GM18907 (cell line): Measurements from ENCODE around the gene RNF182.
"Not testable (repeated sequence)": the region's sequence is repeated elsewhere in the genome, so short reads cannot be mapped to it uniquely, and the experiment has no call there.

Experiments
- ATAC-seq: cut with Tn5 transposase; IDR thresholded peaks from one replicate; pipeline ENCODE4 v1.9.1; 2021; ENCODE audit warnings: mild to moderate bottlenecking, moderate library complexity; ENCODE audit not compliant: unreplicated experiment

RNF182 gene

GRCh38 chr6:13952101-13952500, 27.3 kb downstream of the RNF182 start:
- no peak for ATAC-seq

- ATAC-seq = no peak
Observed at GRCh38 chr6:13953061-13953705, 28.4 kb downstream of the RNF182 start.

DNA sequence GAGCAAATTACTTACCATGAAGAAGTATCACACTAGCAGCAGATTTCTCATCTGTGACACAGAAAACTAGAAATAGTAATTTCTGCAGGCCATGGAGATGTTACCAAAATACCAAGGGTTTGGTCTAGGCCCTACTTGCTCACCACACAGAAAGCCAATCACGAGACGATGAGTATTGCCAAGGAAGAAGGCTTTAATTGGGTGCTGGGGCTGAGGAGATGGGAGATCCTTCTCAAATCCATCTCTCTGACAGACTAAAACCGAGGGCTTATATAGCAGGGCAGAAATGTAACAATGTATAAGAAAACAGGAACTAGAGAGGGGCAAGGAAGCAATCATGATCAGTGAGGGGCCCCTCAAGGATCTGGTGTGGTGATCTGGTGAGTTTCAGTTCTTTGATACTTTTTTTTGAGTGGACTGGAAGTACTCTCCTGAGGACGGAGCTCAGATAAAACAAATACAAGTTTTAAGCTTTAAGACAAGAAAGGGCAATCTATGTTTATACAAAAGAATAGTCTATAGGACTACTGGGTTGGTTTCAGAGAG, 40.9 kb downstream of the RNF182 start:
- ATAC-seq = no peak

DNA sequence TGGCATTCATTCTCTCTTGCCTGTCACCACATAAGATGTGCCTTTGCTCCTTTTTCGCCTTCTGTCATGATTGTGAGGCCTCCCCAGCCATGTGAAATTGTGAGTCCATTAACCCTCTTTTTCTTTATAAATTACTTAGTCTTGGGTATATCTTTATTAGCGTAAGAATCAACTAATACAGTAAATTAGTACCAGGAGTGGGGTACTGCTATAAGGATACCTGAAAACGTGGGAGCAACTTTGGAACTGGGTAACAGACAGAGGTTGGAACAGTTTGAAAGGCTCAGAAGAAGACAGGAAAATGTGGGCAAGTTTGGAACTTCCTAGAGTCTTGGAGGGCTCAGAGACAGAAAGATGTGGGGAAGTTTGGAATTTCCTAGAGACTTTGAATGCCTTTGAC, 46.6 kb downstream of the RNF182 start:
- ATAC-seq = no peak

- not testable (repeated sequence) for ATAC-seq
Observed at GRCh38 chr6:13972602-13973001, 47.9 kb downstream of the RNF182 start.

GRCh38 chr6:13973422-13973821, 48.7 kb downstream of the RNF182 start:
- ATAC-seq = not testable (repeated sequence)

DNA sequence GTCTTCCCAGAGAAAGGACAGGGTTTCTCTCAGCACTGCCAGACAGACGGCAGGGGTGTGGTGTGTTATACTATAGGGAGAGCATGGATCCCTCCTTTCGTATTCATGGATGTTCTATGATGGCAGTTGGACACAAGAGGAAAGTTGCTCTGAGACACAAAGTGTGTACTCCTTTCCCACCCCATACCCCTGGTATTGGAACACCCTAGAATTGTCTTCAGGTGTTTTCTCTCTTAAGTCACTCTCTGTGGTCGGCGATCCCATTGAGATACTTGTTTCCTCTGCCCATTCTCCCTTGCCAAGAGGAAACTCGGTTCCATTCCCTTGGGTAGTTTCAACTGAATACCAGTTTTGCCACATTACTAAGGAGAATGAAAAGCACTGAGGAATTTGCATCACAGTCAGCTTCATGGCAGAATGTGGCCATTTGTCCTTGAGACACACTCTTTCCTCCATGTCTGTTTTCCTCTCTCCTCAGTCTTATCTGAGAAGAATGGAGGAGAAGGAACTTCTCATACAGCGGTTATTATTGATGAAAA, 53.4 kb downstream of the RNF182 start:
- ATAC-seq = no peak

- no peak for ATAC-seq
Observed at GRCh38 chr6:13978787-13979186, 54.0 kb downstream of the RNF182 start.

DNA sequence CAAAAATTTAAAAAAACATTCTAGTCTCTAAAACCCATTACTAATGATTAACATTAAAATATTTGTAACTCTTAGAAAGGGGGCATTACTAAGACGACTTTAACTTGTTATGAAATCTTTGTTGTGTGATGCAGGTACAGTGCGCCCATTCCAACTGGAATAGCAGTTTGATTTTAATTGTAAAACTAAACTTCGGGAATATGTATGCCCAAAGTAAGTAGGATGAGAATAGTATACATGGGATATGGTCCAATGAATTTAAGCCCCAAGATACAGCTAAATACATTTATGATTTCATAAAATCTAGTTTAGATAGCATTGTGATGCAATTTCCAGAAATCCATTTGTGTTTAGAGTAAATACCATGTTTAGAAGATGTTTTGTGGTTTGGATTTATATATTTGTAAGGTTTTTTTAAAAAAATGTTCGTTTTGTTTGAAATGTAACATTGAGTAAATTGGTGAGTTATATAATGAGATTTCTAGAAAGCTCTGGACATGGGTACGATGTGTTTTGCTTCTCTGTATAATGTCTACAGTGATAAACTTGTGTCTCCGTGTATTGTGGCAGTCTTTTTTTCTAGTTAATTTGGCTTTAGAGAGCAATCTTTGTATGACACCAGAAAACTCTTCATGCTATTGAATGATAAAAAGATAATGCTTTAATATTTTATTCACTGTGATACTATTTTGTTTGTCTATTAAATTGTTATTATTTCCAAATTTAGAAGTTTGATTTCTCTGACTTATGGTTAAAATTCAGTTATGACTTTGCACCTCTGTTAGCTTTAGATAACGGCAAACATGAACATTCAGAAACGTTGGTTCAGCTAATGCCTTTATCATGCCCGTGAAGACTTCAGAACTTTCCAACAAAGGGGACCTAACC, 54.8 kb downstream of the RNF182 start:
- ATAC-seq = no peak

DNA sequence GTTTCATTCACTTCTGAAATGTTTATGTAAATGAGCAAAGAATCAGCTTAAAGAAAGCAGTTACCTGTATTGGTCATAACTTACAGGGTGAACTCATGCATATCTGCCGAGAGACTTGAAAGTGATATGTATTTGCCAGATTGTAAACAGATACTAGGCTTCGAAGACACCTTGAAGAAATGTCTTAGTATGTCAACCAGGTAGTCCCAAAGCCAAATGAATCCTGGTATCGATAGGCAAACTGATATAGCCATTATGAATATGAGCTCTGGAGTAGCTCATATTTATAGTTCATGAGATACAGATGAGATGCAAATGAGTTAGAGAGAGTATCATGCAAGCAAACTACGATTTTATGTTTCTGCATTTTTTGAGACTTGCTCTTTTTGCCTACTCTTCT, 55.8 kb downstream of the RNF182 start:
- ATAC-seq = no peak

DNA sequence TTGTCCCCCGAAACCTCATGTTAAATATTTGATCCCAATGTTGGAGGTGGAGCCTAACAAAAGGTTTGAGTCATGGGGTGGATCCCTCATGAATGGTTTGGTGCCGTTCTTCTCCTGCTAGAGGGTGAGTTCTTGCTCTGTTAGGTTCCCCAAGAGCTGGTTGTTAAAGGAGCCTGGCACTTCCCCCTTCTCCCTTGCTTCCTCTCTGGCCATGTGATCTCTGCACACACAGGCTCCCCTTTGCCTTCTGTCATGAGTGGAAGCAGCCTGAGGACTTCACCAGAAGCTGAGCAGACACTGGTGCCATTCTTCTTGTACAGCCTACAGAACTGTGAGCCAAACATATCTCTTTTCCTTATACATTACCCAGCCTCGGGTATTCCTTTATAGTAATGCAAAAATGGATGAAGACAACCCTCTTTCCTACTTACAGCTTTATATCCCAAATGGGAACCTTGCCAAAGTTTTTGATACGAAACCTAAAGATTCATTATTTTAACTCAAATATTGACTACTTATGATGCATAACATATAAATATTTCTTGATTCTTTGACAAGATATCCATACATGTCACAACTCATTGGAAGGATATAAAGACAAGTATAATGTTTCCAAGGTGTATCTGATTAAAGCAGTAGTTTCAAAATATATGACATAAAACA, 61.0 kb downstream of the RNF182 start:
- ATAC-seq = no peak

DNA sequence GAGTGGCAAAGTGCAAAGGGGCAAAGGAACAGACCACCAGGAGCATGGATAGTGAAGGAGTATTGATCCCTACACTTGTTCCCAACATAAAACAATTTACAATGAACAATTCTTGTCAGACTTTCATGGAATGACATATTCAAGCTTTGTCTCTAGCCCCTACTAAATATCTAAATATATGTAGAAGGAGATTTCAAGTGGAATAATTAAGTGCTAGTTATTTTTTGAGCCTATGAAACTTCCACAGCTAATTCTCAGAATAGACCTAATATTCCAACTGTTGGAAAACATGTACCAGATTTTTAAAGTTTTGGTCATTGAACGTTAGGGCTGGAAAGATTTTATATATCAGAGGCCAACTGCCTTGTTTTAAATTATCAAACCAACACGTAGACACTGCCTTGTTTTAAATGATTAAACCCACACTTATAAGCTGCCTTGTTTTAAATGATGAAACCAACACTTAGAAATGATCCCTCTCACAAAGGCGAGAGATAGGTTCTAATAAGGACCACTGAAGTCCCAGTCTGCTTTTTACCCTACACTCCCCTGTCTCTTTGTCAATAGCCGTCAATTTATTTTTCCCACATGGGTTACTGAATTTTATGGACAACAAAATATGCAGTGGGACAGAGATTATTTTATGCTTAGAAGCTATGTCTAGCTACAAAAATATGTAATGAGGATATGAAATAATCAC, 62.1 kb downstream of the RNF182 start:
- ATAC-seq = no peak

- no peak for ATAC-seq
Observed at GRCh38 chr6:13987400-13987865, 62.7 kb downstream of the RNF182 start.

DNA sequence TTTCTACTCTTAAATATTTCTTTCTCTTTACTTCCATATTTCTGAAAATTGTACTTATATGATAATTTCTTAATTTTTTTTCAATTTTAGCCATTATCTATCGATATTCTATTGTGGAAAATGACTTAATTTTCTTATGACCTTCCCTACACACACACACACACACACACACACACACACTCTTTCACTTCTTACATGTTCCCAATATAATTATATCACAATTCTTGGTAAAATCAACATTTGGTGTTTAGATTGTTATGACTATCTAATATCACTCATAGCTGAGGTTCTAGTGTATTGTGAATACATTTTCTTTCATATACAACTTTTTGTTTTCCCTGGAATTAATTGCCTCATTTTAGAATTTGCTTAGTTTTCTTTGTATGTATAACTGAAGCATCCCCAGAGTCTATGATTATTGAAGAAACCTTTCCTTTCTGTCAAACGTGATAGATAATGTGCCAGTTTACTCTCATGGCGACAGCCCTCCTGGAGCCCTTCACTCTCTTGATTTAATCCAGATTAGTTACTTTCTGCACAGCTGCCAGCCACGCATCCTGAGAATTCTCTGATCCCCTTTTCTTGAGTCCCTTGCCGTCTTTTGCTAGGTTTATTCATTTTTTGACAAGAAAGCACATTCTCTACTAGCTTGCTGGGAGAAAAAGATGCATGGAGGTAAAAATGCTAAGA, 63.4 kb downstream of the RNF182 start:
- no peak for ATAC-seq

- no peak for ATAC-seq
Observed at GRCh38 chr6:13988908-13989307, 64.2 kb downstream of the RNF182 start.

DNA sequence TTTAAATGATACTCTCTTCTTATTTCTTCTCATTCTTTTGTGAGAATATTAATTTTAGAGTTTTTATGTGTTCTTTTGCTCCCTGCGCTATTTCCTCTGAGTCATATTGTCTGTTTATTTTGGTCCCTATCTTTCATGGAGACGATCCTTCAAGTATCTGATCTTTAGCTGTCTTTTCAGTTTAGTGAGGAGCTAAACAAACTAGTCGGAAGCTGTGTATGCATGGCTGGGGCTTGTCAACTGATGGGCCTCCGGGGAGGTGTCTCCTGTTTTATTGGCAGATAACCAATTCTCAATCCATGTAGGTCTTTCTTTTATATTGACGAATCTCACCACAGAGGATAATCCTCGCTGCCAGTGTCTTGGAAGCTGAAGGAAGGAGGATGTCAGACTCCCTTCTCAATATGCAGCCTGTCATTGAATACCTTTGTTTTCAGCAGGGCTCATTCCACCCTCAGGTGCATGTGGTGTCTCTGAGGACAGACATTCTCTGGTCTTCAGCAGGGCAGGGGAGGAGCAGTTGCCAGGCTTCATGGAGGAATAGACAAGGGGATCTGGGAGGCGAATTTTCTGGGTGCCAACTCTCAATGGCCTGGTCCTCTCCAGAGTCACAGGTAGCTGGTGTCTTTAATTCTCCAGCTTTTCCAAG, 64.9 kb downstream of the RNF182 start:
- no peak for ATAC-seq

- ATAC-seq = no peak
Observed at GRCh38 chr6:13990796-13991195, 66.0 kb downstream of the RNF182 start.

- ATAC-seq = no peak
Observed at GRCh38 chr6:13991393-13991792, 66.6 kb downstream of the RNF182 start.

DNA sequence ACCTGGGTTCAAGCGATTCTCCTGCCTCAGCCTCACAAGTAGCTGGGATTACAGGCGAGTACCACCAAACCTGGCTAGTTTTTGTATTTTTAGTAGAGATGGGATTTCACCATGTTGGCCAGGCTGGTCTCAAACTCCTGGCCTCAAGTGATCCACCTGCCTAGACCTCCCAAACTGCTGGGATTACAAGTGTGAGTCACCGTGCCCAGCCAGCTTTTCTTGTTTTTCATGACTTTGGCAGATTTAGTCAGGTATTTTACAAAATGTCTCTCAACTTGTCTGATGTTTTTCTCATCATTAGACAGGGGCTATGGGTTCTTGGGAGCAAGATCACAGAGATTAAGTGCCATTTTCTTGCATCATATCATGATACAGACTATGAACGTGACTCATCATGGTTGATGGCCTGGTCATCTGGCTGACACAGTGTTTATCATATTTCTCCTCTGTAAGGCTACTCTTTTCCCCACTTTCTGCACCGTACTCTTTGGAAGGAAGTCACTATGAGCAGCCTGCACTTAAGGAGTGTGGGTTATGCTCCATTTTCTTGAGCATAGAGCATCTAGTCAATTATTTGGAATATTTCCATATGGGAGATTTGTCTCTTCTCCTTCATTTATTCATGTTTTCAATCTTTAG, 67.8 kb downstream of the RNF182 start:
- ATAC-seq = no peak
